ENCODE data around the gene PCNP. TPM values are rescaled to one million over a fixed set of nuclear protein-coding genes. Genes with fewer than 3 reads are reported as not detected.
A peak's percentile ranks its signal among the peaks of the same experiment; 100 is the strongest.

The PCNP gene
- total and polyA plus RNA-seq, 9 of the 15 experiments (the other 6 are each of a cell fraction or from before 2014, with no cell fraction given) = 54.3 to 170 (median 150) TPM

DNA sequence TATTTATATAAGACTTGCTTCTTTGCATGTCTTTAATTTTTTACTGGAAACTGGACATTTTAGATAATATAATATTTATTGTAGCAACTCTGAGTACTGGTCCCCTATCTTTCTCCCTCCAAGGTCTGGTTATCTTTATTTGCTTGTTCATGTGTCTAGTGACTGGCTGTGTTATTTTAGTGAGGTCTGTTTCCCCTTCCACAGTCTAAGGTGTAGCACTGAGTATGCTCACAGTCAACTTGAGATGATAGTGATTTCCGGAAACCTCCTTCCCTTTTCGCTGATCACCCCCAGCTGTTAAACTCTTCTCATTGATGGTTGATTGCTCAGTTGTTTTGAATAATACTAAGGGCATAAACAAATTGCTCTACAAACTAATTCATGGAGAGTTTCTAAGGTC is 37.0 kb downstream of the PCNP start (continued):
- TF ChIP-seq ZC3H11A (IDR thresholded peaks at IDR 0.05; ENCODE audit: low read depth, low read length) (no peak), MCM7 (IDR thresholded peaks at IDR 0.05) (no peak), RBM17 (IDR thresholded peaks at IDR 0.05; ENCODE audit: borderline replicate concordance, low read depth, low read length) (no peak), SREBF2 (CRISPR knock-in tag; IDR thresholded peaks at IDR 0.05) (no peak), ZNF551 (CRISPR knock-in tag; IDR thresholded peaks at IDR 0.05) (no peak), FOXJ2 (tag; IDR thresholded peaks at IDR 0.05) (no peak), NFIC (IDR thresholded peaks at IDR 0.05) (peak; percentile 25; the same call in 1 of the 2 replicates), CREBBP (IDR thresholded peaks at IDR 0.05; ENCODE audit: low read depth, low read length) (no peak), CBX8 (IDR thresholded peaks at IDR 0.05; ENCODE audit: borderline replicate concordance, extremely low read depth, low read depth, low read length, poor library complexity, severe bottlenecking) (no peak), MAFK (IDR thresholded peaks at IDR 0.05; ENCODE audit: low read length) (no peak), GABPB1 (CRISPR knock-in tag; IDR thresholded peaks at IDR 0.05) (no peak), CAMTA2 (CRISPR knock-in tag; conservative IDR thresholded peaks at IDR 0.05) (no peak), ZNF586 (CRISPR knock-in tag; conservative IDR thresholded peaks at IDR 0.05) (no peak), PHF8 (IDR thresholded peaks at IDR 0.05; ENCODE audit: borderline replicate concordance, low read length) (no peak)
- TF ChIP-seq, protein P1, sequence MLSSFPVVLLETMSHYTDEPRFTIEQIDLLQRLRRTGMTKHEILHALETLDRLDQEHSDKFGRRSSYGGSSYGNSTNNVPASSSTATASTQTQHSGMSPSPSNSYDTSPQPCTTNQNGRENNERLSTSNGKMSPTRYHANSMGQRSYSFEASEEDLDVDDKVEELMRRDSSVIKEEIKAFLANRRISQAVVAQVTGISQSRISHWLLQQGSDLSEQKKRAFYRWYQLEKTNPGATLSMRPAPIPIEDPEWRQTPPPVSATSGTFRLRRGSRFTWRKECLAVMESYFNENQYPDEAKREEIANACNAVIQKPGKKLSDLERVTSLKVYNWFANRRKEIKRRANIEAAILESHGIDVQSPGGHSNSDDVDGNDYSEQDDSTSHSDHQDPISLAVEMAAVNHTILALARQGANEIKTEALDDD (IDR thresholded peaks at IDR 0.05) = peak; percentile 60; the same call in 1 of the 2 replicates
- TF ChIP-seq, protein P2, sequence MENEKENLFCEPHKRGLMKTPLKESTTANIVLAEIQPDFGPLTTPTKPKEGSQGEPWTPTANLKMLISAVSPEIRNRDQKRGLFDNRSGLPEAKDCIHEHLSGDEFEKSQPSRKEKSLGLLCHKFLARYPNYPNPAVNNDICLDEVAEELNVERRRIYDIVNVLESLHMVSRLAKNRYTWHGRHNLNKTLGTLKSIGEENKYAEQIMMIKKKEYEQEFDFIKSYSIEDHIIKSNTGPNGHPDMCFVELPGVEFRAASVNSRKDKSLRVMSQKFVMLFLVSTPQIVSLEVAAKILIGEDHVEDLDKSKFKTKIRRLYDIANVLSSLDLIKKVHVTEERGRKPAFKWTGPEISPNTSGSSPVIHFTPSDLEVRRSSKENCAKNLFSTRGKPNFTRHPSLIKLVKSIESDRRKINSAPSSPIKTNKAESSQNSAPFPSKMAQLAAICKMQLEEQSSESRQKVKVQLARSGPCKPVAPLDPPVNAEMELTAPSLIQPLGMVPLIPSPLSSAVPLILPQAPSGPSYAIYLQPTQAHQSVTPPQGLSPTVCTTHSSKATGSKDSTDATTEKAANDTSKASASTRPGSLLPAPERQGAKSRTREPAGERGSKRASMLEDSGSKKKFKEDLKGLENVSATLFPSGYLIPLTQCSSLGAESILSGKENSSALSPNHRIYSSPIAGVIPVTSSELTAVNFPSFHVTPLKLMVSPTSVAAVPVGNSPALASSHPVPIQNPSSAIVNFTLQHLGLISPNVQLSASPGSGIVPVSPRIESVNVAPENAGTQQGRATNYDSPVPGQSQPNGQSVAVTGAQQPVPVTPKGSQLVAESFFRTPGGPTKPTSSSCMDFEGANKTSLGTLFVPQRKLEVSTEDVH (IDR thresholded peaks at IDR 0.05; ENCODE audit: low read depth, partially characterized antibody) = no peak
- TF ChIP-seq, protein P3, sequence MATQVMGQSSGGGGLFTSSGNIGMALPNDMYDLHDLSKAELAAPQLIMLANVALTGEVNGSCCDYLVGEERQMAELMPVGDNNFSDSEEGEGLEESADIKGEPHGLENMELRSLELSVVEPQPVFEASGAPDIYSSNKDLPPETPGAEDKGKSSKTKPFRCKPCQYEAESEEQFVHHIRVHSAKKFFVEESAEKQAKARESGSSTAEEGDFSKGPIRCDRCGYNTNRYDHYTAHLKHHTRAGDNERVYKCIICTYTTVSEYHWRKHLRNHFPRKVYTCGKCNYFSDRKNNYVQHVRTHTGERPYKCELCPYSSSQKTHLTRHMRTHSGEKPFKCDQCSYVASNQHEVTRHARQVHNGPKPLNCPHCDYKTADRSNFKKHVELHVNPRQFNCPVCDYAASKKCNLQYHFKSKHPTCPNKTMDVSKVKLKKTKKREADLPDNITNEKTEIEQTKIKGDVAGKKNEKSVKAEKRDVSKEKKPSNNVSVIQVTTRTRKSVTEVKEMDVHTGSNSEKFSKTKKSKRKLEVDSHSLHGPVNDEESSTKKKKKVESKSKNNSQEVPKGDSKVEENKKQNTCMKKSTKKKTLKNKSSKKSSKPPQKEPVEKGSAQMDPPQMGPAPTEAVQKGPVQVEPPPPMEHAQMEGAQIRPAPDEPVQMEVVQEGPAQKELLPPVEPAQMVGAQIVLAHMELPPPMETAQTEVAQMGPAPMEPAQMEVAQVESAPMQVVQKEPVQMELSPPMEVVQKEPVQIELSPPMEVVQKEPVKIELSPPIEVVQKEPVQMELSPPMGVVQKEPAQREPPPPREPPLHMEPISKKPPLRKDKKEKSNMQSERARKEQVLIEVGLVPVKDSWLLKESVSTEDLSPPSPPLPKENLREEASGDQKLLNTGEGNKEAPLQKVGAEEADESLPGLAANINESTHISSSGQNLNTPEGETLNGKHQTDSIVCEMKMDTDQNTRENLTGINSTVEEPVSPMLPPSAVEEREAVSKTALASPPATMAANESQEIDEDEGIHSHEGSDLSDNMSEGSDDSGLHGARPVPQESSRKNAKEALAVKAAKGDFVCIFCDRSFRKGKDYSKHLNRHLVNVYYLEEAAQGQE (IDR thresholded peaks at IDR 0.05; ENCODE audit: borderline replicate concordance) = no peak
- TF ChIP-seq, protein P3 (CRISPR knock-in tag; IDR thresholded peaks at IDR 0.05; ENCODE audit: low read depth) = no peak

All from K562 (cell line).